NCI-H526 (cell line): ENCODE data around the gene TTPAL.

Experiments used
- DNase-seq, 2 experiments: peaks; one replicate each; lab custom pipeline; 2025; lab: John Stamatoyannopoulos, UW

The TTPAL gene

DNA sequence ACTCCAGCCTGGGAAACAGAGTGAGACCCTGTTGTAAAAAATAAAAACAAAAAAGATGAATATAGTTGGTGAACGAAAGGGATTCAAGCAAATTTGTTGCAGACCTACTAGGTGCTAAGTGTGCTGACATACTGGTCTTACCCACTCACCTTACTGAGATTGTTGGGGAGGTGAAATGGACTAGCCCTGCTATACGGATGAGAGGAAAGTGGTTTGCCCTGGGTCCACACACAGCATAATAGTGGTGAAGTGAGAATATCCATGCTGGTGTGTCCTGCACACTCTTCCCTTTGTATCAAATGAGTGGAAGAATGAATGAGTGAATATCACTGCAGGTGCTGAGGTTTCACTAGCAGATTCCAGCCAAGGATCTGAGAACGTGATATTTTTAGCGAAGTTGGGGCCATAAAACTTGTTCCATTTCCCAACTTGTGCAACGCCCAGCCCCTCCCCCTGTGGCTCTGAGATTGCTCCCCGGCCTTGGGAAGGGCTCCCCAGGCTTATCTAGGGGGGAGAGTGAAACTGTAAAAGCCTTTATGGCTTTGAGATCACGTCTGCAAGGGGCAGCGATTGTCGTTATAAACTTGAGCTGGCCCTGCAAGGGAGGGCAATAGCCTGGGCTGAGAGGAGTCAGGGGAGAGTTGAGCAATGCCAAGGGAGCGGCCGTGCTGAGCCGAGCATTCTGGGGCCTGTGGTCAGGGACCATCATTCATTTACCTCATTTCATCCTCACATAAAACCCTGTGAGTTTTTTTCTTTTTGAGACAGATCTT lies 33.2 kb upstream of the TTPAL start:
- DNase-seq = no peak

DNA sequence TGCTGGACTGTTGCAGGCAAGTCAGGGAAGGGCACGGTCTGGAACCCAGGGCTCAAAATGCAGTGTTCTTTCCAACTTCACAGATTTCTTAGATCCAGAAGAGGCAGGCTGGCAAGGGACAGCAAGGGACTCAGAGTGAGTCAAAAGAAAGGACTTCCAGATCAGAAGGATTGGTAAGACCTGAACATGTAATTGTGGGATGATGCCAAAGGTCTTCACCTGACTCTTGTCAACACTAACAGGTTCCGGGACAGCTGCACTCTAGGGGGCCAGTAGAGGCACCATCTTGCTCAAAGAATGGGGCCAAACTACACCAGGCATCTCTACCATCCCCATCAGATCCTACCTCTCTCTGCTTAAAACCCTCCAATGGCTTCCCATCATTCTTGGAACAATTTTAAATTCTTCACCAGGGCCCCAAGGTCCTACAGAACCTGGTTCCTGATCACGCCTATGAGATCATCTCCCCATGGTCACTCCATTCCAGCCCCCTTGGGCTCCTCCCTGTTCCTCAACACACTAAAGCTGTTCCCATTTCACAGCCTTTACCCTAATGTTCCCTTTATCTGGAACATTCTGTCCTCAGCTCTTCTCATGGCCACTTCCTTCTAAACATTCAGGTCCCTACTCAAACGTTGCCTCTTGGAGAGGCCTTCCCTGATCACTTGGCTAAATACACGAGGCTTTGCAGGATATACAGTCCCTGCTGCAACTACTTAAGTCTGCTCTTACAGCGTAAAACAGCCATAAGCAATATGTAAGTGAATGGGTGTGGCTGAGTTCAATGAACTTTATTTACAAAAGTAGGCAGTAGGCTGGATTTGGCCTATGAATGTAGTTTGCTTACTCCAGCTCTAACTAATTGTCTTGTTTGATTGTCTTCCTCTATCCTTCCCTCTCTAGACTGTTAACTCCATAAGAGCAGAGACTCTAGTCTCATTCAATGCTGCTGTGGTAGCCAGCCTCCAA lies 29.6 kb upstream of the TTPAL start:
- DNase-seq = no peak

DNA sequence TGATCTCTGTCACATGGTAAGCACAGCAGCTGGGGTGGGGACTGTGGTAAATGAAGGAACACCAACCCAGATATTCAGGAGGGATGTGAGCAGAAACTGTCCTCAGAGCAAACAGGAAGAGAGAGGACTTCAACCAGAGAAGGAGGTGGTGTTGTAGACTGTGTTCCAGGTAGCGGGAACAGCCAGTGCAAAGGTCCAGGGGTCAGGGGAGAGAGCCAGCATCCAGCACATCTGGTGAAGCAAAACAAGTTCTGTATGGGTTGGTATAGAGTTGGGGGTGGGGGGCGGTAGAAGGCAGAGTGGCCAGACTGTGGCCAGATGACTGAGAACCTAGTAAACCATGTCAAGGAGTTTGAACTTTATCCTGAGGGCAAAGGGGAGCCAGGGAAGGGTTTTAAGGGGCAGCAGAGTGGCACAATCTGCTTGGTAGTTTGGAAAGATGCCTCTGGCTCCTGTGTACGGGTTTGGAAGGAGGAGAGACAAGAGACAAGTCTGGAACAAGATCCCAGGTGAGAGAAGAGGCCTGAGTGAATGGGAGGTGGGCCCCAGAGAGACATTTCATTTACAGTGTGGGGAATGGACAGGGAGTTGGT lies 27.8 kb upstream of the TTPAL start:
- DNase-seq = no peak

DNA sequence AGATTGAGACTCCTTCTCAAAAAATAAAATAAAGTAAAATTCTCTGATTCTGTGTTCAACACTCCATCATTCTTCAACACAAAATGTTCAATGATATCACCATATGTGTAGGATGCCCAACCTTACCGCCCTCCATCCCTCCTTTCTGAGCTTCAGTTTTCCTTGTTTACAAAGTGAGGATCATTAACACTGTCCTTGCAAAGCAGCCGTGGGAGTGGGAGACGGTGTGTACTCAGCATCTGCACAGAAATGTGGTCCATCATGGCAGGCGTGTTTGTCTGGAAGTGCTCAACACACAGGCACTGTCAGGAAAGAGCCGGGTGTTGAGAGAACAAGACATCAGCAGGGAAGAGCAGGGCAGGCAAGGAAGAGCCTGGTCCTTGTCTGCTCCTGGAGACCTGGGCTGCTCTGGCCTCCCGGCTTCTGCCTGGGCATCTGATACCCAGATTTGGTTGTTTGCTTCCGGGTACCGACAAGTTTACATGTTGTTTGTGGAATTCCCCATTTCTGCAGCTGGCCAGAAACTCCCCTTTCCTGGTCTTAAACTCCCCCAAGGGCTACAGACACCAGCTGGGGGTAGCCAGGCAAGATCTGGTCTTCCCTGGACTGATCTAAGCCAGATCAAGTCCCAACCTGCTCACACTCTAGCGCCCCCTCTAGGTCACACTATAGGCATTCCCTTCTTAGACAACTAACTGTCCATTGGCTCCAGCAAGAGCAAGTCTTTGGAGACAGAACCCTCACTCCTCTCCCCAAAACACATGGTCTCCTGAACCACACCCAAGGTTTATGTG lies 26.7 kb upstream of the TTPAL start:
- DNase-seq = peak in 1 of 2 experiments; percentile 41

DNA sequence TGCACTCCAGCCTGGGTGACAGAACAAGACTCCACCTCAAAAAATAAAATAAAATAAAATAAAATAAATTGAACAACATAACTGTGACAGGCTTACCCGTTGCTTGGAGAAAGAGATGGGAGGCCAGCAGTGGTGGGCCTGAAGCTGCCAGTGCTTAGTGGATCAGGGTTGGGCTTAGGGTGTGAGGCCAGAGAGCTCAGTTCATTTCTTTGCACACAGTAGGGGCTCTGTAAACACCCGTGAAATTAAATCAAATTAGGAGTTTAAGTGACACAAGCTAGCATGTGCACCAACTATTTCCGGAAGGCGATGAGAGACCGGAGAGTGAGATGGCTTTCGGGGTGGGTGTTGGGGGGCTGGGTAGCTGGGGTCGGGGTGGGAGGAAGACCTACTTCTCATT lies 25.8 kb upstream of the TTPAL start:
- no peak for DNase-seq

DNA sequence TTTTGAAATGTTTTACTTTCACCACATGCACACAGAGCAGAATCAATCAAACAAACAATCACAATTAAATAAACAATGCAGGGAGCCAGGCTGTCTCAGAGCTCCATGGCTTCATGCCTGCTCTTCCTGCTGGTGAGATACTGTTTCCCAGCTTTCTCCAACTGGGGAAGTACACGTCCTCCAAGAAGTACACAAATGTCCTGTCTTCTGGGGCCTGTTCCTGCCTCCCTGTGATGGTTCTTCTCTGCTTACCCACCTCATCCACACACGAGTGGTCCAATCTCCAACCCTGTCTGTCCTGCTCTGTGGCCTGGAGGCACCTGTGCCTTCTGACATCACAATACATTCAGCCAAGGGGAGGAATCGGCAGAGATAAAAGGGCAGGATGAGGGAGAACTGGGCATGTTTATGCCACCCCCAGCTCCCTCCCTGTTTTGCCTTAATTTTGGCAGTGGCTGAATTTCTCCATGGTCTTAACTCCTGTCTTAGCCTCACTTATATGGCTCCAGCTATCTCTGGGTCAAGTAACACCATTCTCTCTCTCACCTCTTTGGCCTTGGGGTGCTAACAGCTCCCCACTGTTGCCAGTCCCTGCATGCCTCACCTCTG lies 25.3 kb upstream of the TTPAL start:
- DNase-seq = no peak

DNA sequence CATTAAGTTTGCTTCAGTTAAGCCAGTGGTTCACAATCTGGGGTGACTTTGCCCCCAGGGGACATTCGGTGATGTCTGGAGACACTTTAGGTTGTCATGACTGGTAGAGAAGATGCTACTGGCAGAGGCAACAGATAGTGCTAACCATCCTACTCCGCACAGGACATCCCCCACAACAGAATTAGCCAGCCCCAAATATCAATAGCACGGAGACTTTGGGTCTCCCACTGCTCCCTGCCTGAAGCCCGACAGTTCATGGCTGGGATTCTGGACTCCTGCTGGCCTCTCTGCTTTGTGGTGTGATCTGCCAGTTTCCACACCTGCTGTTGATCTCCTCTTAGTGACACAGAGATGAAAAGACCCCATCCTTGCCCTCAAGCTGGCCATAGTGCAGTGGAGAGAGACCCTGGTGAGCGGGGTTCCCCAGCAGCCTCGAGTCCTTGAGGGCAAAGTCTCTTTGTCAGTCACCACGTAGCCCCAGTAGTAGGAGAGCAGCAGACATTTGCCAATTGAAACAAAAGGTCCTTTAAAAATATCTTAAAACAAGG lies 24.7 kb upstream of the TTPAL start:
- DNase-seq = no peak

DNA sequence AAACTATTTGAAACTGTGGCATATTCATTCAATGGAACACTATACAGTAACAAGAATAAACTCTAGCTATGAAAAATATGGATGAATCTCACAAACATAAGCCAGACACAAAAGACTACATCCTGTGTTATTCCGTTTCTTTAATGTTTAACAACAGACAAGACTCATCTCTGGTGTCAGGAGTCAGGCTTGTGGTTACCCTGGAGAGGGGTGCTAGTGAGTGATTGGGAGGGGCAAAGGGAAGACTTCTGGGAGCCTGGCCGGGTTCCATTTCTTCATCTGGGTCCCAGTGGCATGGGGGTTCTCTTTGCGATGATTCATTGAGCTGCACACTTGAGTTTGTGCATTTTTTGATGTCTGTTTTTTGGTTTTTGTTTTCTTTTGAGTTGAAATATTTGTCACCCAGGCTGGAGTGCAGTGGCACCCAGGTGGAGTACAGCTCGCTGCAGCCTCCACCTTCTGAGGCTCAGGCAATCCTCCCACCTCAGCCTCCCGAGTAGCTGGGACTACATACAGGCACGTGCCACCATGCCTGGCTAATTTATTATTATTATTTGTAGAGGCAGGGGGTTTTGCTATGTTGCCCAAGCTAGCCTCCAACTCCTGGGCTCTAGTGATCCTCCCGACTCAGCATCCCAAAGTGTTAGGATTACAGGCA lies 21.2 kb upstream of the TTPAL start:
- no peak for DNase-seq

DNA sequence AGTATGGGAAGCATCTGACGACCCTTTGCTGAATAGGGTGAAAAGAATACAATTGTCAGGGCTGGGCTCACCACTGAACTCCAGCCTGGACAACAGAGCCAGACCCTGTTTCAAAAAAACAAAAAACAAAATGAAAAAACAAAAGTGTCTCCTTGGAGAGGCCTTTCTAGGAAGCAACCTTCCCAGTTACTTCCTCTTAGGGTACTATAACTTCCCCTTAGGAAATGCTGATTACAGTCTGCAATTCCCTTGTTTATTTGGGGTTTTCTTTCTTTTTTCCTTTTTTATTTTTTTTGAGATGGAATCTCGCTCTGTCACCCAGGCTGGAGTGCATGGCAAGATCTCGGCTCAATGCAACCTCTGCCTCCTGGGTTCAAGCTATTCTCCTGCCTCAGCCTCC lies 20.5 kb upstream of the TTPAL start:
- no peak for DNase-seq

DNA sequence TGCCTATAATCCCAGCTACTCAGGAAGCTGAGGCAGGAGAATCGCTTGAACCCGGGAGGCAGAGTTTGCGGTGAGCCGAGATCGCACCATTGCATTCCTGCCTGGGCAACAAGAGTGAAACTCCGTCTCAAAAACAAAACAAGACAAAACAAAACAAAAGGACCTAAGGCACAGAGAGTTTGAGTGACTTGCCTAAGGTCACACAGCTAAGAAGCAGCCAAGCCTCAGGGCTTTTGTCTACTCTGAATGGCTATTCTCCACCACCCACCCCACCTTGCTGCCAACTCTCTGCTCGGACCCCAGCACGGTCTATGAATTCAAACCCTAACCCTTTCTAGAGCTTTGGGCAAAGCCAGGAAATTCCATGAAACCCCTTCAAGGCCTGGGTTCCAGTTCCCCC lies 19.1 kb upstream of the TTPAL start:
- no peak for DNase-seq

DNA sequence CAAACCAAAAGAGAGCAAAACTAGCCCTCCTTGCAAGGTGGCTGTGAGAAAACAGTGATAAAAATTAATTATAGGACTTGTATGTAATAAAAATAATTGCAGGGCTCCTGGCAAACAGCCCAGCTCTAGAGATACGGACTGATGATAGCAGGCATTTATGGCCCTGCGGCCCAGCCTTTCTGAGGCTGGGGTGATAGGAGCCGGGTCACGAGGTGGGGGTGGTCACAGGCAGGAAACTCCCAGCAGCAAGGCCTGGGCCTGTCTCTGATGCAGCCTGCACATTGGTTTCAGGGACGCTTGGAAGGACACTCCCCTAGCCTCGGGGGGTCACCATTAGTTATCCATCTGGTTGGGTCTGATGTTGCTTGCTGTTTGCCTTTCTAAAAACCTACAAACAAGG lies 18.7 kb upstream of the TTPAL start:
- DNase-seq = no peak

DNA sequence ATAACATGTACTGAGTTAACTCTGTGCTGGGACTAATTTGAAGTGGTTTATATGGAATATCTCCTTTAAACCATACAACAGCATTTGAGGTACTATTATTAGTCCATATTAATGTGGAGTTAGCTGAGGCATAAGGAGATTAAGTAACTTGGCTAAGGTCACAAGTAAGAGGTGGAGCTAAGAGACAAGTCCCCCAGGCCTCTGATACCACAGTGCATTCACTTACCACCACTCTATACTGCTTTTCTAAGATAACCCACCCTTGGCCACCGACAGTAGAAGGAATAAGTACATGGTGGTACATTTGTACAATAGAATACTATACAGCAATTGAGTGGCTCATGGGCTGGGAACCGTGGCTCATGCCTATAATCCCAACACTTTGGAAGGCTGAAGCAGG lies 16.4 kb upstream of the TTPAL start:
- DNase-seq = no peak

DNA sequence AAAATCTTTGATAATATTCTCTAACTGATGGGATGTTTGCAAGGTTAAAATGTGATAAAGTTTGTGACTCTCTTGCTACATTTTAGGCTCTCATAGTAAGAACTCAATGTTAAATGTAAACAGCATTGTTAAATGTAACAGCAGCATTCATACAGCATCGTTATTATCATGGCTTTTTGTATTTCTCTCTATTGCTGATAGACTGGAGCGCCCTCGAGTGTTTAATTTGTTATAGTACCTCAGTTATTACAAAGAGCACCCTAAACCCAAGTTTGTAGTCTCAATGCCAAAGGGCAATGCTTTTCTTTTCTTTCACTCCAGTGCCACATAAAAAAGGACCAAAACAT lies 14.9 kb upstream of the TTPAL start:
- peak in 1 of 2 experiments; percentile 64 for DNase-seq

DNA sequence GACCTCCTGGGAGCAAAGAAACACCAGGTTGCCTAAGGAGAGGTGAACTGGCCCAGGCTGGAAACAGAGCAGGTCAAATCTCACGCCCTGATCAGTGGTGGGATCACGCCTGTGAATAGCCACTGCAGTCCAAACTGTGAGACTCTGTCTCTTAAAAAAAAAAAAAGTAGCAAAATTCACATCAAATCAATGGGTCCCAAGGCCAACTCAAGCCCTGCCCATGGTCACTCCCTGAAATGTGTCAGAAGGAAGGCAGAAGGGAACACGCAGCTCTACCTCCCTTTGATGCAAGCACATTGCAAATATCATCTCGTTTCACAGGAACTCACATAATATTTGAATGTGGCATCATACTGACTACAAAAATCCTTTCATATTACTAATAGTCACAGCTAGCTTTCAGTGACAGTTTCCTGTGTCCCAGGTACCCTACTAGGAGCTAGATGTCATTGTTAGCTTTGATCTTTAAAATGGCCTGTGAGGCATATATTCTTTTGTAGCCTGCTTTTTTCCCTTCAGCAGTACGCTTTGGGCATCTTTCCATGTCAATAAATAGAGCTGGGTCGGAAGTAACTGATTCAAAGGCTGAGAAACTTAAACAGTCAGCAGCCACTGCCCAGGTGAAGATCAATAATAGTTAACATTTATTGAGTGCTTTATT lies 14.4 kb upstream of the TTPAL start:
- DNase-seq = no peak

DNA sequence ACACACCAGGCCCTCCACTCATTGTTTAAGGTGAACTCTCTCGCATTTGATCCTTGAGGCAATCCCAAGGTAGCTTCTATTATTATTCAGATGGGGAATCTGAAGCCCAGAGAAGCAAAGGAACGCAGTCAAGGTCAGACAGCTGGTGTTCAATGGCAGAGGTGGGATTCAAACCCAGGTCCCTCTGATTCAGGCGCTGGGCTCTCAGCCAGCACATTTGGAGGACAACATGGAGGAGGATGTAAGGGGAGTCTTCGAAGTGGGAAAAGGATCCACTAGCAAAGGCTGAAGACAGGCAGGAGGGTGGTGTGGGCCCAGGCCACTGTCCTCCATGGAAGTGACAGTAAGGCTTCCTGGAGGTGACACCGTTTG lies 13.9 kb upstream of the TTPAL start:
- no peak for DNase-seq

DNA sequence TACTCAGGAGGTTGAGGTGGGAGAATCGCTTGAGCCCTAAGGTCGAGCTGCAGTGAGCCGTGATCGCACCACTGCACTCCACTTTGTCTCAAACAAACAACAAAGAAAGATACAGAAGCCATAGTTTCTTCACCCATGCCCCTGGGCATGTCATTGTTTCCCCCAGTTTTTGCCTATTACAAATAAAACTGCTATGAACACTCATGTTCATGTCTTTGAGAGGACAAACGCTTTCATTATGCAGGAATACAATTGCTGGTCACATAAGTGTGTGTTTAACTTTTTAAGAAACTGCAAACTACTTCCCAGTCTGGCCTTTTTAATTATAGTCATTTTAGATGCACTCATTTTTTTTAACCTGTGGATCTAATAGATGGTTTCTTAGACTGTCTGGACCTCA lies 12.2 kb upstream of the TTPAL start:
- DNase-seq = no peak

DNA sequence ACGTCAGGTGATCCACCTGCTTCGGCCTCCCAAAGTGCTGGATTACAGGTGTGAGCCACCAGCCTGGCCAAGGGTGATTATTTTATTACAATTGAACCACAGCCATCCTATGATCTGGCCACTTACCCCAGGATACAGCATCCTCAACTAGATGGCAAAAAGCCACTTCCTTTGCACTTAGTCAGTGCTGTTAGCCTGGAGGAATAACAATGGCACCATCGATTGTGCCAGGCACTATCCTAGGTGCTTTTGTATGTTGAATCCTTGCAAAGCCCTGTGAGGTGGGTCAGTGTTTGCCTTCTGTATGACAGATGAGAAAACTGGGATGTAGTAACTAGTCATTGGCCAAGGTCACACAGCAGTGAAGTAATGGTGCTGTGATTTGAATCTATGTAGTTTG lies 11.2 kb upstream of the TTPAL start:
- DNase-seq = no peak

DNA sequence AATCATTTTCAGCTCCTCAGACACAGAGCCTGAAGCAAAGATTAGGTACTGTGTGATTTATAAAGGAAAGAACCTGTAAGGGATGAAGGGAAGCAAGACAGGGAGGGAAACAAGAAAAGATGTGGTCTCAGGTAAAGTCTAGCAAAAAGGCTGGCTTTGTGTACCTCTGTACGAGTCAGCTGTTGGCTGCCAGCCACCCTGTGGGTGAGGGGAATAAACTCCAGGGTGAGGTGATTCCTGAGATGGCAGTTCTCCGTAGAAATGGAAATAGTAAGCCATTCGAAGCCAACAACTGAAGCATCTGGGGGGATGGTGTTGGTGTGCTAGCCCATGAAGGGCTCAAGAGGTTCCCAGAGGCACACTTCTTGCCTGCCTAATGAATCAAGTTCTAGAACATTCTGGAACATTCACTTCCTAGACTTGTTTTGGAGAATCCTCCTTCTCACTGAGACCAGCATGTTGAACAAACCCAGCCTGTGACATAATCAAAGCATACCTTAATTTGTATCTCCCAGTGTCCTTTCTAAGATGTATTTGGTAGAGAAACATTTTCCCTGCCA lies 10.6 kb upstream of the TTPAL start:
- DNase-seq = no peak

DNA sequence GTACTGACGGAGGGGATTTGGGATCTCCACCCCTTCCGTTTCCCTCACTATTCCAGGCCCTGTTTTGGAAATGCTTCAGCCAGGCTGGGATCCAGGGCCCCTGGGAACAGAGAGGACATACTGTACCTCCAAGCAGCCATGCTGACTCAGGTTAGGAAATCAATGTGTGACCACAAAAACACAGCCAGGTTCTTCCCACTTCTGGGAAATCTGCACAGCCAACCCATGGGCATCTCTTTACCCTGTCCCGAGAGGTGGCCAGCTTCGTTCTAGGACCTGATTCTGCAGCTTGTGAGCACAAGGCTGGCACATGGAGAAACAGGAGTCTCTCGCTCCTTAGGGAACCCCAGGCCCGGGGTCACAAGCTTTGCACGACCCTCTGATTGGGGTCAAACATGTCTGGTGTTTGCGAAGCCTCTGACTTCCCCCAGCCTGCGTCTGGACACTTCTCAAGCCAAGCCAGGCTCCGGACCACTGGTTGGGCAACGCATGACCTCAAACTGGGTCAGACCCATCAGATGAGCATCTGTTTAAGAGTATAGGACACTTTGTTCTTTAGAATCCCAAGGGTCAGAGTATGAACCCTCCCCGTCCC lies 8.3 kb upstream of the TTPAL start:
- DNase-seq = no peak
